PC-9 (cell line): ENCODE results near the gene H6PD. TPM values are rescaled to one million over a fixed set of nuclear protein-coding genes. Genes with fewer than 3 reads are reported as not detected.

ENCODE experiments used
- BruUV-seq: library from RNA; stranded (reverse); fragments of 400-500 nt; replicated peaks from 2 replicates; lab custom pipeline; 2021; lab: Mats Ljungman, UMichigan
- CTCF ChIA-PET: fragments of 300-600 bp; sonication (Branson Sonifier 250); formaldehyde crosslinking; loops from one replicate; lab custom pipeline; 2022; ENCODE audit warnings: antibody characterized with exemption; lab: Charles Lee
- POLR2A ChIA-PET: fragments of 300-600 bp; sonication (Branson Sonifier 250); formaldehyde crosslinking; loops from one replicate; lab custom pipeline; 2022; ENCODE audit warnings: antibody characterized with exemption; ENCODE audit not compliant: unreplicated experiment; lab: Charles Lee
- DNase-seq, 2 experiments: peaks; one replicate each; pipeline versions ENCODE4 v3.0.0 to v3.0.0-alpha.2; 2015 to 2022; ENCODE audit warnings: mixed read lengths in 1 of 2
- H2AFZ ChIP-seq: fragments of 200-600 bp; sonication (generic); 2 replicates; pipeline ENCODE4 v1.8.1; 2017; ENCODE audit warnings: antibody characterized with exemption
- H3F3A ChIP-seq: fragments of 200-600 bp; sonication (generic); 2 replicates; pipeline ENCODE4 v1.8.1; 2017; ENCODE audit warnings: antibody characterized with exemption, mild to moderate bottlenecking, low read depth; ENCODE audit not compliant: insufficient read depth
- H3K27ac ChIP-seq: fragments of 200-600 bp; sonication (generic); 2 replicates; pipeline ENCODE4 v1.6.1; 2016; ENCODE audit warnings: mixed run types
- H3K27me3 ChIP-seq: fragments of 200-600 bp; sonication (generic); 2 replicates; pipeline ENCODE4 v1.6.1; 2016; ENCODE audit warnings: low read depth, mixed run types; ENCODE audit not compliant: insufficient read depth
- H3K36me3 ChIP-seq: fragments of 200-600 bp; sonication (generic); 2 replicates; pipeline ENCODE4 v1.6.1; 2016; ENCODE audit warnings: low read depth, mixed run types
- H3K4me1 ChIP-seq: fragments of 200-600 bp; sonication (generic); replicated peaks from 2 replicates; pipeline ENCODE4 v1.6.1; 2016; ENCODE audit warnings: mixed run types; ENCODE audit not compliant: insufficient read depth
- H3K4me2 ChIP-seq: fragments of 200-600 bp; sonication (generic); 2 replicates; pipeline ENCODE4 v1.6.1; 2017; ENCODE audit warnings: mixed run types
- H3K4me3 ChIP-seq: fragments of 200-600 bp; sonication (generic); 2 replicates; pipeline ENCODE4 v1.6.1; 2016; ENCODE audit warnings: mixed run types
- H3K79me2 ChIP-seq: fragments of 200-600 bp; sonication (generic); 2 replicates; pipeline ENCODE4 v1.6.1; 2017; ENCODE audit warnings: low read depth, mixed run types
- H3K9me2 ChIP-seq: fragments of 200-600 bp; sonication (generic); 2 replicates; pipeline ENCODE4 v1.8.1; 2017; ENCODE audit warnings: mild to moderate bottlenecking; ENCODE audit not compliant: insufficient read depth
- H3K9me3 ChIP-seq: fragments of 200-600 bp; sonication (generic); 2 replicates; pipeline ENCODE4 v1.8.1; 2016; ENCODE audit warnings: low read depth; ENCODE audit not compliant: insufficient read depth
- H4K20me1 ChIP-seq: fragments of 200-600 bp; sonication (generic); 2 replicates; pipeline ENCODE4 v1.8.1; 2017; ENCODE audit not compliant: insufficient read depth
- EZH2 ChIP-seq: fragments of 200-600 bp; sonication (generic); IDR thresholded peaks from 2 replicates; pipeline ENCODE4 v1.8.0; 2017; ENCODE audit warnings: antibody characterized with exemption, low read depth
- intact Hi-C: fragments of 100-400 bp; cut with micrococcal nuclease; formaldehyde crosslinking; loops from one replicate; pipeline ENCODE4 v1.10.0; 2022; ENCODE audit not compliant: unreplicated experiment
- total RNA-seq: library from RNA; stranded (reverse); gene quantifications from 2 replicates; pipeline ENCODE4 v1.2.3, GENCODE V29; 2021
- TF ChIP-seq, protein P1 (sequence below): fragments of 200-600 bp; sonication (generic); conservative IDR thresholded peaks from 2 replicates; pipeline ENCODE4 v1.6.1; 2017; ENCODE audit warnings: mixed run types, antibody characterized with exemption, mild to moderate bottlenecking, moderate library complexity

Gene H6PD
- total RNA-seq, 1 experiment from 2014 or later, result 31.1 TPM

DNA sequence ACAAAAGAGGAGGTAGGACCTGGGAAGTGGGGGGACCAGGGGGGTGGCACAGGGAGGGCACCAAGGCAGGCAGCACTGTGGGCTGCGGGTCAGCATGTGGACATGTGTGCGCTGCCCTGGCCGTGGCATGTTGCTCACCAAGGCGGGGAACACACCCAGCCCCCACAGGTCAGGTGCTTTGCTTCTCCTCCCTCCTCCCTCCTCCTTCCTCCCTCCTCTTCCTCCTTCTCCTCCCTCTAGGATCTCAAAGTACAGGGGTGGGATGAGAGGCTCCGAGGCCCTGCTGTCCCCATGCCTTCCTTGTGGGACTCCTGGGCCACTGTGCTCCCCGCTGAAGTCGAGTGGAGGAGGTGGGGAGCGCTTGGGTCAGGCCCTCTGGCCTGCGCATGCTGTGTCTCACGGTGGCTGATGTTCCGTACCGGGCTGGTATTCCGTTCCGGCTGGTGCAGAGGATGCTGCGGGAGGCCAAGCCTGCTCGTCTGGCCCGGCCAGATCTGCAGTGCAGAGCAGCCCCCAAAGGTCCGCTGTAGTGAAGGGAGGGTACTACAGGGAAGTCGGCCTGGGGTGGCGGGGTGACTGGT, 84.7 kb downstream of the H6PD start:
- Histone ChIP-seq H3F3A (no peaks in the 10 kb centered on the region), H2AFZ (no peak overlapping the region), H3K4me2 (no peak overlapping the region), H3K36me3 (no peaks in the 10 kb centered on the region), H3K9me3 (no peaks in the 10 kb centered on the region), H3K9me2 (no peaks in the 10 kb centered on the region), H3K4me3 (no peak overlapping the region), H3K27me3 (no peaks in the 10 kb centered on the region), H3K27ac (no peak overlapping the region), H3K79me2 (peaks cover 15% of the 10 kb centered on the region; the same call in 1 of the 2 replicates), H4K20me1 (0 out of 2 replicates have a peak, but pooled peaks cover 4% of the 10 kb centered on the region), H3K4me1 (no peaks in the 10 kb centered on the region)
- intact Hi-C loops, result no loop called here
- CTCF ChIA-PET, result no interaction called here
- no peak for DNase-seq
- BruUV-seq, result no TSS peak
- no peak for TF ChIP-seq EZH2
- TF ChIP-seq, protein P1, sequence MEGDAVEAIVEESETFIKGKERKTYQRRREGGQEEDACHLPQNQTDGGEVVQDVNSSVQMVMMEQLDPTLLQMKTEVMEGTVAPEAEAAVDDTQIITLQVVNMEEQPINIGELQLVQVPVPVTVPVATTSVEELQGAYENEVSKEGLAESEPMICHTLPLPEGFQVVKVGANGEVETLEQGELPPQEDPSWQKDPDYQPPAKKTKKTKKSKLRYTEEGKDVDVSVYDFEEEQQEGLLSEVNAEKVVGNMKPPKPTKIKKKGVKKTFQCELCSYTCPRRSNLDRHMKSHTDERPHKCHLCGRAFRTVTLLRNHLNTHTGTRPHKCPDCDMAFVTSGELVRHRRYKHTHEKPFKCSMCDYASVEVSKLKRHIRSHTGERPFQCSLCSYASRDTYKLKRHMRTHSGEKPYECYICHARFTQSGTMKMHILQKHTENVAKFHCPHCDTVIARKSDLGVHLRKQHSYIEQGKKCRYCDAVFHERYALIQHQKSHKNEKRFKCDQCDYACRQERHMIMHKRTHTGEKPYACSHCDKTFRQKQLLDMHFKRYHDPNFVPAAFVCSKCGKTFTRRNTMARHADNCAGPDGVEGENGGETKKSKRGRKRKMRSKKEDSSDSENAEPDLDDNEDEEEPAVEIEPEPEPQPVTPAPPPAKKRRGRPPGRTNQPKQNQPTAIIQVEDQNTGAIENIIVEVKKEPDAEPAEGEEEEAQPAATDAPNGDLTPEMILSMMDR, result no peak
- POLR2A ChIA-PET, result no interaction called here

DNA sequence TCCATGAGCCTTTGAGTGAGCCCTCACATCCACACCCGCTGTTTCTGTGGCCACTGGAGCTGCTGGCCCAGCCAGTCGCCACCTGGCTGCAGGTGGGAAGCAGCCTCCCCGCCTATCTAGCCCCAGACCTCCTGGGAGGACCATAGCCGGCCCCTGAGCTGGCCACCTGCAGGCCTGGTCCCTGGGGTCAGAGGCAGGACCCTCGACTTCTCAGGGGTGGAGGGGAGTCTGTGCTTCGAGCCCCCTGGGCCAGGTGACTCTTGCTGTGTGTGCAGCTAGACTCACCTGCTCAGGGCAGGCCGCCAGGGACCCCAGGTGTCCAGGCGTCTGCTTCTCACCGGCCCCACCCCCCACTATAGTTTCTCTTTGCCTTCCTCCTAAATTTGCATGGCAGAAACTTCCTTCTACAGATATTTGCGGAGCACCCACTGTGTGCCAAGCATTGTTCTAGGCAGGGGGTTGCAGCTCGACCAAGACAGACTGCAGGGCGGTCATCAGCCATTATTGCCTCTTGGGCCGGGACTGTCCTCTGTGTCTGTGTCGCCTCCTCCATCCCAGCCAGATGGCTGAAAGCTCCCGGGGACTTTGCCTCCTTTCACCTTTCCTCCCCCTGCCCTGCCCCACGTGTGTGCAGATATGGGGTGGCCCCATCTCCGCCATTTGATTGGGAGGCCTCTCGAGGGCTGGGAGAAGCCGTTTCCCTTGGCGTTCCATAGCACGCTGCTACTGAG, 85.4 kb downstream of the H6PD start:
- TF ChIP-seq, protein P1, result no peak
- TF ChIP-seq EZH2, result no peak
- no peak for DNase-seq
- Histone ChIP-seq H3K36me3 (no peaks in the 10 kb centered on the region), H3K9me2 (no peaks in the 10 kb centered on the region), H3K4me3 (no peak overlapping the region), H3K4me2 (no peak overlapping the region), H3K27ac (no peak overlapping the region), H3F3A (no peaks in the 10 kb centered on the region), H4K20me1 (0 out of 2 replicates have a peak, but pooled peaks cover 4% of the 10 kb centered on the region), H3K4me1 (no peaks in the 10 kb centered on the region), H3K27me3 (no peaks in the 10 kb centered on the region), H2AFZ (no peak overlapping the region), H3K9me3 (no peaks in the 10 kb centered on the region), H3K79me2 (peaks cover 15% of the 10 kb centered on the region; the same call in 1 of the 2 replicates)
- intact Hi-C loops, result no loop called here
- CTCF ChIA-PET, result no interaction called here
- POLR2A ChIA-PET, result no interaction called here
- no TSS peak for BruUV-seq

Other genes with a start within 250 kb of the H6PD start
- gene SLC2A7, start 208.4 kb upstream of the H6PD start, total RNA-seq, result not detected in 2 replicates
- gene SLC2A5, start 165.1 kb upstream of the H6PD start, total RNA-seq, result not detected in 2 replicates
- 9.0 and 10.6 TPM in 2 replicates for gene GPR157, start 105.7 kb upstream of the H6PD start, total RNA-seq
- 27.9 and 33.8 TPM in 2 replicates for gene SPSB1, start 58.1 kb downstream of the H6PD start, total RNA-seq